Activated T-cell treated with anti-CD3 and anti-CD28 coated beads, Interleukin-2, amount 50 U/mL, for 4 hours (primary cell): ENCODE data around the gene MT1F. TPM values are rescaled to one million over a fixed set of nuclear protein-coding genes. Genes with fewer than 3 reads are reported as not detected.
"Not testable (repeated sequence)": the region's sequence is repeated elsewhere in the genome, so short reads cannot be mapped to it uniquely, and the experiment has no call there.

Experiments
- ATAC-seq, 2 donors: fragments of 200-7000 bp; cut with Tn5 transposase; one replicate each; pipeline ENCODE4 v1.10.0; 2021
- DNase-seq: peaks from one replicate; pipeline ENCODE4 v3.0.0-alpha.2; 2020
- H3K27me3 Mint-ChIP-seq: one replicate; pipeline ENCODE4 v1.8.0; 2021; ENCODE audit warnings: low read depth, mixed read lengths
- H3K36me3 Mint-ChIP-seq: one replicate; pipeline ENCODE4 v1.8.0; 2022; ENCODE audit warnings: mixed read lengths; ENCODE audit not compliant: insufficient read depth
- H3K4me1 Mint-ChIP-seq: one replicate; pipeline ENCODE4 v1.8.0; 2021; ENCODE audit warnings: low read depth, mixed read lengths
- H3K4me3 Mint-ChIP-seq: one replicate; pipeline ENCODE4 v1.8.0; 2021; ENCODE audit warnings: mild to moderate bottlenecking, moderate library complexity, mixed read lengths
- H3K9me3 Mint-ChIP-seq: one replicate; pipeline ENCODE4 v1.8.0; 2021; ENCODE audit warnings: mixed read lengths
- total RNA-seq, 3 donors: library from RNA; stranded (reverse); gene quantifications; one replicate each; pipeline ENCODE4 v1.2.1, GENCODE V29; 2021

MT1F gene
- total RNA-seq, 3 donors from 2014 or later: 10.9 to 14.4 (median 12.4) TPM

DNA sequence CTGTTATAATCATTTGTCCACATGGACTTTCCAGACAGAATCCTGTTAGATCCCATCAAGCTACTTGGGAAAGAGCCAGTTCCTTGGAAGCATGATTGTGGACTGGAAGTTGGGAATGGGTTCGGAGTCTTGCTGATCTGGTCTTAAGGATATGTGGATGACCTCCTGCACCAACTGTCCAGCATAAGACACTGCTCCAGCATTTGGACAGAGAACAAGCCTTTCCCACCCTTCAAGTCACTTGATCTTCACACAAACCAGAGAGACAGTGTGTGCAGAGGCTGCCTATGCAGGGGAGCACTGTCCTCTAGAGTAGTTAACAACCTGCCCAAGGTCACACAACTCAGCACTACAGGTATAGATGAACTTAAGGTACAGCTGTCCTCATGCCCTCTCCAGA, 11.9 kb upstream of the MT1F start:
- DNase-seq (no peak), ATAC-seq (no peak)
- Mint-ChIP-seq H3K36me3 (no peaks in the 10 kb centered on the region), H3K4me3 (no peak overlapping the region), H3K27me3 (peaks cover 14% of the 10 kb centered on the region), H3K4me1 (peaks cover 21% of the 10 kb centered on the region), H3K9me3 (no peaks in the 10 kb centered on the region)

- no peak overlapping the region for H3K4me3 Mint-ChIP-seq
- ATAC-seq: no peak
Observed at GRCh38 chr16:56647641-56648431, 9.9 kb upstream of the MT1F start.

DNA sequence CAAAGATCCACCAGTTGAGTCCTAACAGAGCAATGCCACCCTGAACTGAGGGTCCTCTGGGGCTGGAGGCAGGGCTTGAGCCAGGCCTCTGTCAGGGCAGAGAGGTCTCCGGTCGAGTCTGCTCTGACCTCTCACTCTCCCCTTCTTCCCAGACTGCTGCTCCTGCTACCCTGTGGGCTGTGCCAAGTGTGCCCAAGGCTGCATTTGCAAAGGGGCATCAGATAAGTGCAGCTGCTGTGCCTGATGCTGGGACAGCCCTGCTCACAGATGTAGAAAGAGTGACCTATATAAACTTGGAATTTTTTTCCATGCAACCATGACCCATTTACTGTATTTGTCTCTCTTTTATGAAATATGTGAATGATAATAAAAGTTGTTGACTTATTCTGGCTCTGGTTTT, 8.5 kb upstream of the MT1F start:
- Mint-ChIP-seq H3K36me3 (no peaks in the 10 kb centered on the region), H3K4me3 (no peak overlapping the region), H3K9me3 (no peaks in the 10 kb centered on the region), H3K27me3 (peaks cover 15% of the 10 kb centered on the region), H3K4me1 (peaks cover under 1% of the 10 kb centered on the region)
- DNase-seq: no peak
- no peak for ATAC-seq

More at GRCh38 chr16:56647641-56648431, 9.9 kb upstream of the MT1F start:
- no peak for DNase-seq
- Mint-ChIP-seq H3K4me1 (peaks cover 14% of the 10 kb centered on the region), H3K9me3 (no peaks in the 10 kb centered on the region), H3K27me3 (peaks cover 15% of the 10 kb centered on the region), H3K36me3 (no peaks in the 10 kb centered on the region)

DNA sequence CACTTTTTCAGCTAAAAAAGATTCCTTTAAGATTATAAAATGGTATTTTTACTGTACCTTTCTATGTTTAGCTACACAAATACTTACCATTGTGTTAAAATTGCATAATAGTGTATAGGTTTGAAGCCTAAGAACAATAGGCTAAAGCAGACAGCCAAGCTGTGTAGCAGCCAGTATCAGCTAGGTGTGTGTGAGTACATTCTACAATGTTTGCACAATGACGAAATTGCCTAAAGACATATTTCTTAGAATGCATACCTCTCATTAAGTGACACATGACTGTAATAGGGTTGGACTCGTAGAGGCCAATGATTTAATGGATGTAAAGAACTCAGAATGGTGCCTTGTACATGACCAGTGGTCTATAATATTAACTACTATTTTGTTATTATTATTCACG, 7.9 kb upstream of the MT1F start:
- no peaks in the 10 kb centered on the region for H3K9me3 Mint-ChIP-seq
- no peak for DNase-seq
- no peak overlapping the region for H3K4me3 Mint-ChIP-seq
- no peak for ATAC-seq
- H3K36me3 Mint-ChIP-seq: no peaks in the 10 kb centered on the region
- peaks cover 15% of the 10 kb centered on the region for H3K27me3 Mint-ChIP-seq
- H3K4me1 Mint-ChIP-seq: no peaks in the 10 kb centered on the region

DNA sequence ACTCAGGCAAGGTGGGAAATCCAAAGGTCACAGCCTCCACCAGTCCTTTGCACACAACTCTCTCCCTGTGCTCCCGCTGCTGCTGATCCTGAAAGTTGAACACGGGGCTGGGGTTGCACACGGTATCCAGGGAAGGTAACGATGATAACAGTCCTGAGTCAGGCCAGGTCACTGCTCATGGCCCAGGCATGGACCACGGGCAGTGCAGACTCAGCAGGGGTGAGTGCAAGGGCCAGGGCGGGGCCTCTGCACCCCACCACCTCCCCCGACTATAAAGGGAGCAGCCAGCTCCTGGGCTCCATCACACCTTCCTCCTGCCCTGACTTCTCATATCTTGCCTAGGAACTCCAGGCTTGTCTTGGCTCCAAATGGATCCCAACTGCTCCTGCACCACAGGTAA, 6.2 kb upstream of the MT1F start, which contains the start of gene MT1B:
Gene MT1B (plus strand): TSS at position 301 of the 400 bp plus-strand sequence. CDS start 68 bp downstream, at position 369.
- H3K27me3 Mint-ChIP-seq: peaks cover 15% of the 10 kb centered on the region
- H3K36me3 Mint-ChIP-seq: no peaks in the 10 kb centered on the region
- H3K4me1 Mint-ChIP-seq: no peaks in the 10 kb centered on the region
- no peaks in the 10 kb centered on the region for H3K9me3 Mint-ChIP-seq
- H3K4me3 Mint-ChIP-seq: no peak within 1 kb of the TSS
- ATAC-seq: no peak
- no peak for DNase-seq

GRCh38 chr16:56652600-56652999, 5.2 kb upstream of the MT1F start:
- H3K27me3 Mint-ChIP-seq: peaks cover 12% of the 10 kb centered on the region
- ATAC-seq: no peak
- H3K4me1 Mint-ChIP-seq: peaks cover 3% of the 10 kb centered on the region
- H3K4me3 Mint-ChIP-seq: no peak overlapping the region
- H3K36me3 Mint-ChIP-seq: no peaks in the 10 kb centered on the region
- DNase-seq: no peak
- H3K9me3 Mint-ChIP-seq: no peaks in the 10 kb centered on the region

DNA sequence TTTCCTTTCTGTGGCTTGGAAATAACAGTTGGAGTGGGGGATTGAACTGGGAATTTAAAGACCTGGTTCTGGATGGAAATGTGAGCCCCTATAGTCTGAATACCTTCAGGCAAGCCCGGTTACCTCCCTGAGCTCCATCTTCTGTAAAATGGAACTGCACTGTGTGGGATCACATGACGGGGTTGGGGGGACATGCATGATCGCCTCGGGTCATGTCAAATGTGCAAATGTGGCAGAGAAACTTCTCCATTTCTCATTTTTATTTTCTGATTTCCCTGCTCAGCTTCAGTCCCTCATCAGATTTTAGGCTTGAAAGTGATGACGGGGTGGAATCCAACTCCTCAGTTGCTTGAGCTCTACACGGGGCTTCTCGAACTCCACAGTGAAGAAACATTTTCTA, 4.5 kb upstream of the MT1F start:
- H3K36me3 Mint-ChIP-seq: no peaks in the 10 kb centered on the region
- peaks cover 12% of the 10 kb centered on the region for H3K27me3 Mint-ChIP-seq
- H3K4me3 Mint-ChIP-seq: no peak overlapping the region
- H3K4me1 Mint-ChIP-seq: peaks cover 7% of the 10 kb centered on the region
- no peaks in the 10 kb centered on the region for H3K9me3 Mint-ChIP-seq
- ATAC-seq: no peak
- no peak for DNase-seq

- H3K36me3 Mint-ChIP-seq: no peaks in the 10 kb centered on the region
- H3K9me3 Mint-ChIP-seq: no peaks in the 10 kb centered on the region
- H3K27me3 Mint-ChIP-seq: no peaks in the 10 kb centered on the region
- no peak for DNase-seq
- H3K4me3 Mint-ChIP-seq: peak overlapping the region; percentile 94
- H3K4me1 Mint-ChIP-seq: peaks cover 26% of the 10 kb centered on the region
- no peak for ATAC-seq
Observed at GRCh38 chr16:56658327-56658875, 642 bp downstream of the MT1F start.

DNA sequence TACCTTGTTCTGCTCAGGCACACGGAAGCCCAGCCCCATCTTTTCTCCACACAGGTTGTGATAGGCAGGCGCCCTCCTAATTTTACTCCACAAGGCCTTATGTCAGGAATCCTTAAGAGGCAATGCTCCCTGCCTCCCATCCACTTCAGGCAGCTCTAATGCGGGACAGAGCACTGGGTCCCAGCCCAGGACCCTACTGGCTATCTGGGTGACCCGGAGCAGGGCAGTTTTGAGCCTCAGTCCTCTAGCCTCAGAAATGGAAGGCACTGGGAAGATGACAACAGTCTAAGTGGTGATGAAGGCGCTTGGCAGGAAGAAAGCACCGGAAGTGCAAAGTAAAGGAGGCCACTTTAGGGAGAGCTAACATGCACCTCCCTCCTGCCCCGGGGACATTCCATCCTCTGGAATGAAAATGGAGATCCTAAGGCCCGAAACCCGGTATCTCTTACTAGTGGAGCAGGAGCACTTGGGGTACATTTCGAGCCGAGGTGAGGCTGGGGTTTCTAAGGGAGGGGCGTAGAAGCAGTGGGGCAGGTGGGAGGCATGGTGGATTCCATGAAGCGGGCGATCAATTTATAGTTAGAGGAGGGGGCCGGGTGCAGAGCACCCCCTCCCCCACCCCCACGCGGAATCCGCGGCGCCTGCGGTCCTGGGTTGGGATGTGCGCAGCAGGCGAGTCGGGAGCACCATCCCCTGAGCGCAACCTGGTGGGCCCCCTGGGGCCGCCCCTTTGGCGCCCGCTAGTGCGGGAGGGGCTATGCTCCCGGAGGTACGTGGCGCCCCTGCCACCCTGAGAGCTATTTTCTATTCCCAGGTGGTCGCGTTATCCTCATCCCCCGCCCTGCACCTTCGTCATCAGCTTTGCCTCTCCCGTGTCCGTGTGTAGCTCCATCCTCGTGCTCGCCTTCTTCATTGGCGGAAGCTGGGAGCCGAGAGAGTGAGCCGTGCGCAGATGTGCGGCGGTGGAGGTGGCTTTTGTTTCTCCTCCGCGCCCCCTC, 4.9 kb downstream of the MT1F start:
- H3K36me3 Mint-ChIP-seq: no peaks in the 10 kb centered on the region
- peak; percentile 70 to 71 for ATAC-seq
- DNase-seq: no peak
- H3K4me1 Mint-ChIP-seq: peaks cover 26% of the 10 kb centered on the region
- no peaks in the 10 kb centered on the region for H3K9me3 Mint-ChIP-seq
- H3K27me3 Mint-ChIP-seq: peaks cover 21% of the 10 kb centered on the region
- H3K4me3 Mint-ChIP-seq: peak overlapping the region; percentile 85

- Mint-ChIP-seq H3K4me1 (peaks cover 17% of the 10 kb centered on the region), H3K36me3 (no peaks in the 10 kb centered on the region), H3K4me3 (no peak overlapping the region), H3K27me3 (peaks cover 37% of the 10 kb centered on the region), H3K9me3 (no peaks in the 10 kb centered on the region)
- no peak for DNase-seq
- no peak for ATAC-seq
Observed at GRCh38 chr16:56664506-56664905, 6.7 kb downstream of the MT1F start.

DNA sequence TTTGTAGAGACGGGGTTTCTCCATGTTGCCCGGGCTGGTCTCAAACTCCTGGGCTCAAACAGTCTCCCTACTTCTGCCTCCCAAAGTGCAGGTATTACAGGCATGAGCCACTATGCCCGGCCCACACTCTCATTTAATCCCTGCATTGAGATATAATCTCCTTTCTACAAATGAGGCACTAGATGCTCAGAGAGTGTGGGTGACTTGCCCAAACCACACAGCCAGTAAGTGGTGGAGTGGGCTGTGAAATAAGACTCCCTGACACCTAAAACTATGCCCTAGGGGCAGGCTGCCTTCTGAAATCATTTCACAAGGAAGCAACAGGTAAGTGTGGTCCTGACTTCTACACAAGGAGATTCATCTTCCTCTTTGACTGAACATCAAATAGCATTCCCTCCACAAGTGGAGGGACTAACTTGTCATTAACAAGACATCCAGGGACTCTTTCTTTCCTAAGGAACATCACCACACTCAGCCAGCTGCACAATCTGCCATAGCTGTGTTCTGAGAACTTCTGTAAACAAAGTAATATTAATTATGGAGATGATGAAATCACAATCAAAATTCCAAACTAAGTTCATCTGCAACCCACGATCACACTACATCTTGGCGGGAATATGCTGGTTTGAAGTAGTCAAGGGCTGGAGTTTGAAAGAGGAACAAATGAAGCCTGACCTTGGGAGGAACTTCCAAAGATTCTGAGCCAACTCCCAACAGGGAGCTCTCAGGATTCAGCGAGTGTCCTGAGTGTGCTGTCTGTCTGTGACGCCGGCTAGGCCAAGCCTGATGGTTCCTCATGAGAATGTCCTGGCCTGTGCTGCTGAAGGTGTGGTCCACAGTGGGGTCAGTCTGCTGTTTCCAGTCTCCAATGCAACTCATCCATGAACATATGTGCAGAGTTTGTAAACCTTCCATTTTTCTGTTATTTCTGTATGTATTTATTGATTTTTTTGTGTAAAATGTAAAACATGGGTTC, 7.8 kb downstream of the MT1F start:
- not testable (repeated sequence) for H3K9me3 Mint-ChIP-seq, ATAC-seq, H3K36me3 Mint-ChIP-seq, DNase-seq, H3K4me3 Mint-ChIP-seq
- Mint-ChIP-seq H3K4me1 (peaks cover 20% of the 10 kb centered on the region), H3K27me3 (peaks cover 47% of the 10 kb centered on the region)

- H3K27me3 Mint-ChIP-seq: peaks cover 61% of the 10 kb centered on the region
- no peaks in the 10 kb centered on the region for H3K36me3 Mint-ChIP-seq
- H3K4me3 Mint-ChIP-seq: peak within 1 kb of the TSS; percentile 38
- H3K9me3 Mint-ChIP-seq: no peaks in the 10 kb centered on the region
- H3K4me1 Mint-ChIP-seq: peaks cover 12% of the 10 kb centered on the region
- no peak for DNase-seq
- ATAC-seq: peak; percentile 76 to 81
Observed at GRCh38 chr16:56667581-56668571, 10.1 kb downstream of the MT1F start, which contains the start of gene MT1G. TSS of gene MT1G (minus strand) at chr16:56668065. CDS start at chr16:56667993, 72 bp downstream.
